Erythroblast (primary cell): ENCODE measurements around the gene ADAMTS18.

Experiments
- GATA1 ChIP-seq: IDR thresholded peaks from 2 replicates; pipeline ENCODE4 v1.6.1; 2011; ENCODE audit warnings: low read depth, mild to moderate bottlenecking, control low read depth, low read length, moderate library complexity
- POLR2A ChIP-seq: IDR thresholded peaks from 2 replicates; pipeline ENCODE4 v1.6.1; 2011; ENCODE audit warnings: mild to moderate bottlenecking, low read length

DNA sequence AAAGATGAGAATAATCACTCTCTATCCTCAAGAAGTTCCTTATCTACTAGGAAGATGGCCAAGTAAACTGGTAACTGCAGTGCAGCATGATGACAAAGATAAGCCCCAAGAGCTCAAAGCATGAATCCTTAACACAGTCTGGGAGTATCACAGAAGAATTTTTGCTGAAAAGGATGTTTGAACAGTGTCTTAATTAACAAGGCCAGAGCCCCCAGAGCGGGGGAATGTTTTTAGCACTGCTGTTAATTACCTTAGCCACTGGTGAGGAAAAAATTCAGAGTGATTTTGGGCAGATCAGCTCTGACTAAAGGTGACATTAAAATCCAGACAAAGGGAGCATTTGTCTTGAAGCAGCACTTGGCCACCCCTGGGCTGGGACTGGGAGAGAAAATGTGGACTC, 30.1 kb downstream of the ADAMTS18 start:
- TF ChIP-seq POLR2A = no peak
- no peak for TF ChIP-seq GATA1
